Fibroblast of pulmonary artery (primary cell): Measurements from ENCODE around the gene AATK.

Experiments used
- DNase-seq: peaks from one replicate; pipeline ENCODE4 v3.0.0-alpha.2; 2010; ENCODE audit warnings: low read depth
- H3K4me3 ChIP-seq: replicated peaks from 2 replicates; pipeline ENCODE4 v1.5.1; 2011; ENCODE audit warnings: low read depth, mild to moderate bottlenecking, control low read depth, low read length, moderate library complexity
- TF ChIP-seq, protein P1 (sequence below): IDR thresholded peaks from 2 replicates; pipeline ENCODE4 v1.5.1; 2011; ENCODE audit warnings: mild to moderate bottlenecking, control low read depth, low read length, inconsistent platforms; ENCODE audit errors: missing control alignments

The AATK gene

DNA sequence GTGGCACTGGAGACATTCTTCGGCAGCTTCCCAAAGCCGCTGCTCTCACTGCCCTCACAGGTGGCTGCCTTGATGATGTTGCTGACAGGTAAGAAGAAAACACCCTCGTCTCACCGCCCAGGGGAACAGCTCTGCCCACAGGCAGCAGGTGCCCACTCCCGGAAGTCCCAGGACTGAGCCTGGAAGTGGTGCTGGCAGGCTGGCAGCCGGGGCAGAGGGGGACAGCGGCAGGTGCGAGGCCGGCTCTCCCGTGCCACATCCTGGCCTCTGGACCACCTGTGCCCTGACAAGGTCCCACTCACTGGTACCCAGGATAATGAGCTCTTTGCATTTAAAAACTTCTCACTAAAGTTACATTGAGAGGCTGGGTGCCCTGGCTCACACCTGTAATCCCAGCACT is 36.3 kb upstream of the AATK start:
- DNase-seq = no peak
- TF ChIP-seq, protein P1, sequence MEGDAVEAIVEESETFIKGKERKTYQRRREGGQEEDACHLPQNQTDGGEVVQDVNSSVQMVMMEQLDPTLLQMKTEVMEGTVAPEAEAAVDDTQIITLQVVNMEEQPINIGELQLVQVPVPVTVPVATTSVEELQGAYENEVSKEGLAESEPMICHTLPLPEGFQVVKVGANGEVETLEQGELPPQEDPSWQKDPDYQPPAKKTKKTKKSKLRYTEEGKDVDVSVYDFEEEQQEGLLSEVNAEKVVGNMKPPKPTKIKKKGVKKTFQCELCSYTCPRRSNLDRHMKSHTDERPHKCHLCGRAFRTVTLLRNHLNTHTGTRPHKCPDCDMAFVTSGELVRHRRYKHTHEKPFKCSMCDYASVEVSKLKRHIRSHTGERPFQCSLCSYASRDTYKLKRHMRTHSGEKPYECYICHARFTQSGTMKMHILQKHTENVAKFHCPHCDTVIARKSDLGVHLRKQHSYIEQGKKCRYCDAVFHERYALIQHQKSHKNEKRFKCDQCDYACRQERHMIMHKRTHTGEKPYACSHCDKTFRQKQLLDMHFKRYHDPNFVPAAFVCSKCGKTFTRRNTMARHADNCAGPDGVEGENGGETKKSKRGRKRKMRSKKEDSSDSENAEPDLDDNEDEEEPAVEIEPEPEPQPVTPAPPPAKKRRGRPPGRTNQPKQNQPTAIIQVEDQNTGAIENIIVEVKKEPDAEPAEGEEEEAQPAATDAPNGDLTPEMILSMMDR = no peak
- H3K4me3 ChIP-seq = no peak overlapping the region

DNA sequence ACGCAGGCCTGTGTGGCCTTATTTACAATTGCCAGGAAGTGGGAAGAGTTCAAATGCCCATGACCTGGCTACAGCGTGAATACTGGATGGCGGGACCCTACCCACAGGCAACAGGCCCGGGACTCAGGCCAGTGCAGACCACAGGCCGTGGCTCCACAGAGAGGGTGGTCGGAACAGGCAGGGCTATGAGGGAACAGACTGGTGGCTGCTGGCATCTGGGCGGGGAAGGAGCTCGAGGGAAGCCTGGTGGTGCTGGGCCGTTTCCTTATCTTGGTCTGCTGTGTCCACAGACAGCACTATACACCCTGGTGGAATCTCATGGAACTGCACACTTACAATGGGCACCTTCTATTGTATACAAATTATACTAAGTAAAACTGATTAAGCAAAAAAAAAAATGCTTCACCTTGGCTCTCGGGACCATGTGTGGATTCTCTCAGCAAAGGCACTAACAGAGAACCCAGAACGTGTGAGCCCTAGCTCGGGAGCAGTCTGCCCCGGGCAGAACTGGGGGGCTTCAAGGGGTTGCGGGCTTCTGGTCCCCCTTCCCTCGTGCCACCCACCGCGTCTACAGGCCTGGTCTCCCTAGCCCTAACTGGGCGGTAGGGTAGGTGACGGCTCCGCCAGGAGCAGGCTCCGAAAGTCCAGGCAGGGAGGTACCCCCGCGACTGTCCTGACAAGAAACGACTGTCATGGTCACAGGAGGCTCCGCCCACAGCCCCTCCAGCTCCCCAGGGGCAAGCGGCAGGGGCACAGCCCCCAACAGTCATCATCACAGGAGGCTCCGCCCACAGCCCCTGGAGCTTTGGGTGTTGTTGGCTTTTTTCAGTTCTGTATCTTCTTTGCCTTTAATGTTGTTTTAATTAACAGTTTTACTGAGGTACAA is 34.9 kb upstream of the AATK start:
- no peak overlapping the region for H3K4me3 ChIP-seq
- TF ChIP-seq, protein P1 = peak; percentile 75
- DNase-seq = peak; percentile 81

DNA sequence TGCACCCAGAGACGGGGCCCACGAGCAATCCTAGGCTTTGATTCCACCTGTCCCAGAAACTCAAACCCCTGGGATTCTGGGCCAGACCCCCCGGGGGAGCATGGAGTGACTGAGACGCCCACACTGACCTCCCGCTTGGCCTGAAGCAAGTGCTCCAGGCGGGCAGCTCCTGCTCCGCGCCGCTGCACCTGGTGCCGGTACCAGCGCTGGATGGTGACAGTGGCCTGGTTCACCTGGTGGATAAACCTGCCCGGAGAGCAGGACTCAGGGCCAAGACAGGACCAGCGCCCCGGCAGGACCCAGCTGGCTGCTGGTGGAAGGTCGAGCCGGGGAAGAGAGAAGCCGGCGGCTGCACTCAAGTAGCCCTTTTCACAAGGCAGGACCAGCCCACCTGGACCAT is 34.2 kb upstream of the AATK start:
- no peak for DNase-seq
- no peak overlapping the region for H3K4me3 ChIP-seq
- TF ChIP-seq, protein P1 = no peak

DNA sequence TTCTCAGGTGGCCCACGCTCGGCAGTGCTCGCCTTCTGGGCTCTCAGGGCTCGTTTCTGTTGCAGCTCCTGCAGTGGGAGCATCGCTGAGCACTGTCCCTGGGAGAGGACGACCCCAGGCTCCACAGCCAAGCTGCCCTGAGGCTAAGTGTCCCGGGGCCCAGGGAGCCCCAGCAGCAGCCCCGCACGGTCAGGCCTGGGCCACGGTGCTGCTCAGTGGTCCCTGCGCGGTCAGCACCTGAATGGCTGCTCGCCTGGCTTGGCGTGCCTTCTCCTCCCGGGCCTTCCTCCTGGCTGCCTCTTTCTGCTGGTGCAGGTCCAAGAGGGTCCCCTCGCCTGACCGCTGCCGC is 33.4 kb upstream of the AATK start:
- no peak overlapping the region for H3K4me3 ChIP-seq
- no peak for DNase-seq
- TF ChIP-seq, protein P1 = no peak

DNA sequence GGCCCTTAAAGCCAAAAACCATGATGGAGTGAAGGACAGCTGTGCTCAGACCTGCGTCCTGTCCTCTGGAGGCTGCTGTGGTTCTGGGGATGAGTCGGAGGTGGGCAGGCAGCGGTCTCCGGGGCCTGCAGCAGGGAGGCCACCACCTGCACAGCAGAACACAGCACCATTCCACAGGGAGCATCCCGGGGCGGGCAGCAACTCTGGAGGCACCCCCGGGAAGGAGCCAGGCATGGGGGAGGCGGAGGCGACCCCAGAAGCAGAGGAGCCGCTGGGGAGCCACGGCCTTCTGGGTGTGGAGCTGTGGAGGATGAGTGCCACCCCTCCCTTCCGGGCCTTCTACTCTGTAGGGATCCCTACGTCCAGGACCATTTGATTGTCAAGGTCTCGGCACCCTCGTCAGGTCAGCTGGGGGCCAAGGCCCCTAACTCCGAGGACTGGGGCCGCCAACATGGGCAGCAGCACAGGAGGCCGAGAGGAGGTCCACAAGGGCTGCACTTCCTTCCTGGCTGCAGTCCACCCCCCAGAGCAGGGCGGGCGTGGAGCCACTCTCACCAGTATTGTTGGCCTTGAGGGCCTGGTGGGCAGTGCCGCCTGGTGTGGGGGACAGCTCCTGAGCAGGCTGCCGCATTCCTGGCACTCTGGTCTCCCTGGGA is 32.9 kb upstream of the AATK start:
- TF ChIP-seq, protein P1 = no peak

DNA sequence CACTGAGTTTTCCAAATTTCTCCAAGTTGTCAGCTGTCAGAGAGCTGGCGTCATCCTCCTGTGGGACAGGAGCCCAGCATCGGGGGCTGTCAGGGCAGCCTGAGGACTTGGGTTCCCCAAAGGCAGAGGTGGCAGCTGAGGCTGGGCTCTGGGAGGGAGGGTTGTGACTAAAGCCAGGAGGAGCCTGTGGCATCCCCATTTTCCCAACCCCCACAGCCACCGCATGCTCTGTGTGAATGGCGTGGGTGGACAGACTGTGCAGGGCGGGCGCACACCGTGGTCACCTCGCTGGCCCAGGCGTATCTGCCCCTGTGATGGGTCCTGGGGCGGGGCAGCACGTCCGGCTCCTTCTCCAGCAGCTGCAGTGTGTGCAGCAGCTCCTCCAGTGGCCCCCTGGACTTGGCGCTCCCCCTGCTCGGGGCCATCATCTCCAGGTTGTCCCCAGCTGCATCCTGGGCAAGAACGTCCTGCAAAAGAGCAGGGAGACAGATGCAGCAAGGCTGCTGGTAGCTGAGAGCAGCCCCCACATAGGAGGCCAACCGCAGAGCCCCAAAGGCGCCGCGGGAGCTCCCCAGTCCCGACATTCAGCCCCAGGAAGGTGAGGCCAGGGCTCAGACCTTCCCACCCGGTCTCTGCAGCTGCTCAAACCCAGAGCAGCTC is 31.9 kb upstream of the AATK start:
- no peak overlapping the region for H3K4me3 ChIP-seq
- no peak for DNase-seq
- TF ChIP-seq, protein P1 = no peak

More for the DNA sequence above, 32.9 kb upstream of the AATK start:
- DNase-seq = no peak
- H3K4me3 ChIP-seq = no peak overlapping the region
